Tibial nerve (tissue), 4 donors: Measurements from ENCODE around the gene SLCO3A1. TPM values are rescaled to one million over a fixed set of nuclear protein-coding genes. Genes with fewer than 3 reads are reported as not detected.

Experiments
- DNase-seq, 2 donors: peaks; one replicate each; pipeline ENCODE4 v3.0.0-alpha.2; 2019; ENCODE audit warnings: low spot score in 2 of 2
- H3K27ac ChIP-seq, 4 donors: fragments of 200-600 bp; sonication (generic) in 3 of 4; one replicate each; pipeline ENCODE4 v1.5.1; 2017 to 2019; ENCODE audit warnings: mild to moderate bottlenecking in 1 of 4
- H3K27me3 ChIP-seq, 2 donors: fragments of 200-600 bp; sonication (generic) in 1 of 2; one replicate each; pipeline versions ENCODE4 v1.5.1 to v1.6.0; 2017 to 2019
- H3K36me3 ChIP-seq, 3 donors: fragments of 200-600 bp; sonication (generic); one replicate each; pipeline ENCODE4 v1.5.1; 2018 to 2019
- H3K4me1 ChIP-seq, 4 donors: fragments of 200-600 bp; sonication (generic) in 3 of 4; one replicate each; pipeline ENCODE4 v1.5.1; 2017 to 2019
- H3K4me3 ChIP-seq, 4 donors: fragments of 200-600 bp; sonication (generic) in 3 of 4; one replicate each; pipeline ENCODE4 v1.5.1; 2017 to 2019; ENCODE audit warnings: mild to moderate bottlenecking in 1 of 4, moderate library complexity in 1 of 4
- H3K9me3 ChIP-seq, 4 donors: fragments of 200-600 bp; sonication (generic) in 3 of 4; one replicate each; pipeline ENCODE4 v1.5.1; 2017 to 2019
- CTCF ChIP-seq, 5 experiments: fragments of 200-600 bp in 3 of 5; fragments of 450-650 bp in 2 of 5; sonication (generic) in 3 of 5; IDR thresholded peaks; one replicate each; pipeline ENCODE4 v1.5.1; 2016 to 2019; ENCODE audit warnings: antibody characterized with exemption in 5 of 5, mild to moderate bottlenecking in 3 of 5, moderate library complexity in 2 of 5
- EP300 ChIP-seq, 2 donors: sonication (generic); formaldehyde crosslinking; IDR thresholded peaks; one replicate each; pipeline ENCODE4 v1.6.1; 2017; ENCODE audit warnings: antibody characterized with exemption in 2 of 2, mild to moderate bottlenecking in 1 of 2
- POLR2A ChIP-seq, 2 donors: fragments of 450-650 bp; IDR thresholded peaks; one replicate each; pipeline ENCODE4 v1.6.1; 2017; ENCODE audit warnings: antibody characterized with exemption in 2 of 2, mild to moderate bottlenecking in 2 of 2, moderate library complexity in 2 of 2
- WGBS, 2 donors: methylation state at CpG; one replicate each; pipeline ENCODE4 v1.1.5; 2018; 5-methylcytosine and 5-hydroxymethylcytosine counted together
- total RNA-seq, 4 donors: library from RNA; depleted of rRNA; stranded (reverse); fragments of >200 nt; gene quantifications; one replicate each; pipeline ENCODE4 v1.1.0, GENCODE V29; 2016

Gene SLCO3A1
- total RNA-seq, 4 donors from 2014 or later = 13.8 to 20.2 (median 14.3) TPM

- H3K4me3 ChIP-seq = no peak overlapping the region
- DNase-seq = no peak
- TF ChIP-seq CTCF (IDR thresholded peaks at IDR 0.05) = no peak
- no peak for TF ChIP-seq POLR2A (IDR thresholded peaks at IDR 0.05)
- TF ChIP-seq EP300 (IDR thresholded peaks at IDR 0.05) = no peak
- H3K36me3 ChIP-seq = peaks cover 0 to 10% (median 0%) of the 10 kb centered on the region in 3 donors
- H3K4me1 ChIP-seq = peaks cover 0 to 32% (median 15%) of the 10 kb centered on the region in 4 donors
- H3K9me3 ChIP-seq = no peaks in the 10 kb centered on the region
- 74 to 90% methylated on average over 1 of the region's 1 CpG for WGBS, 2 donors
- no peak overlapping the region for H3K27ac ChIP-seq
- no peaks in the 10 kb centered on the region for H3K27me3 ChIP-seq
These were observed 258.2 kb downstream of the SLCO3A1 start for GRCh38 chr15:92111751-92112150.

DNA sequence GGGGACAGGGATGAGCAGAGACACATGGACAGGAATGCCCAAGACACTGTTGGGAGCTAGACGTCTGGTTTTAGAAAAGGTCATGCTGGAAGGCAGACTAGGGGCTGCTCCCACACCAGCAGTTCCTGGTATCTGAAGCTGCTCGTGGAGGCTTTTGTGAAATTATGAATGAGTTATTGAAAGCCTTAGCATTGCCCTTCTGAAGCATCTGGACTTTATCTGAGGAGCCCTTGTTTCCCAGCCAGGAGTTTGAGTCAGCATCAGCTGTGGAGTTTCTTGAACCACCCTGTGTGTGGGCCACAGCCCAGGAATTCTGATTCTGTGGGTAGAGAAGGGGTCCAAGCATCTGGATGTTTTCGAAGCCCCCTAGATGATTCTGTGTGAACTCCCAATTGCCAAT lies 258.7 kb downstream of the SLCO3A1 start:
- Histone ChIP-seq H3K4me3 (no peak overlapping the region), H3K4me1 (peaks cover 0 to 36% (median 18%) of the 10 kb centered on the region in 4 donors), H3K36me3 (peaks cover 0 to 5% (median 0%) of the 10 kb centered on the region in 3 donors), H3K27me3 (no peaks in the 10 kb centered on the region), H3K9me3 (no peaks in the 10 kb centered on the region), H3K27ac (no peak overlapping the region)
- WGBS, 2 donors = 28 to 45% methylated on average over 3 of the region's 3 CpGs
- TF ChIP-seq POLR2A (IDR thresholded peaks at IDR 0.05) (no peak), CTCF (IDR thresholded peaks at IDR 0.05) (no peak), EP300 (IDR thresholded peaks at IDR 0.05) (no peak)
- no peak for DNase-seq

DNA sequence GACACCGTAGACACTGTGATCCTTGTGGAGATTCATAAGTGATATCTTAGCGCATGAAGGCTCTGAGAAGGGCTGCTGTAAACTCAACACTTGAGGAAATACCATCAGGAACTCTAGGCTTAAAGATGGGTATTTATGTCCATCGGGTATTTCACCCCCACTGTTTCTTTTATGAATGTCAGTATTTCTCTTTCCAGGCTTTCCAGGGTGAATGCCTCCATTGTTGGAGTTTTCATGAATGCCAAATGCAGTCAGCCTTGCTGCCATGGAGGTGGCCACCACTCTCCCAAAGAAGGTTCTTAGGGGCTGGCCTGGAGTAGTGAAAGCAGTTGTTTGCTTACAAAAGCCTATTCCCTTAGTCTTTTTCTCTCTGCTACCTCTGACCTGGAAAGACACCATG lies 259.2 kb downstream of the SLCO3A1 start:
- no peak for TF ChIP-seq EP300 (IDR thresholded peaks at IDR 0.05)
- no peak for TF ChIP-seq POLR2A (IDR thresholded peaks at IDR 0.05)
- no peak for TF ChIP-seq CTCF (IDR thresholded peaks at IDR 0.05)
- no peaks in the 10 kb centered on the region for H3K9me3 ChIP-seq
- WGBS, 2 donors = 42 to 54% methylated on average over 3 of the region's 3 CpGs
- no peak overlapping the region for H3K4me3 ChIP-seq
- peaks cover 0 to 4% (median 0%) of the 10 kb centered on the region in 3 donors for H3K36me3 ChIP-seq
- no peak for DNase-seq
- no peak overlapping the region for H3K27ac ChIP-seq
- H3K27me3 ChIP-seq = no peaks in the 10 kb centered on the region
- peaks cover 0 to 42% (median 20%) of the 10 kb centered on the region in 4 donors for H3K4me1 ChIP-seq

DNA sequence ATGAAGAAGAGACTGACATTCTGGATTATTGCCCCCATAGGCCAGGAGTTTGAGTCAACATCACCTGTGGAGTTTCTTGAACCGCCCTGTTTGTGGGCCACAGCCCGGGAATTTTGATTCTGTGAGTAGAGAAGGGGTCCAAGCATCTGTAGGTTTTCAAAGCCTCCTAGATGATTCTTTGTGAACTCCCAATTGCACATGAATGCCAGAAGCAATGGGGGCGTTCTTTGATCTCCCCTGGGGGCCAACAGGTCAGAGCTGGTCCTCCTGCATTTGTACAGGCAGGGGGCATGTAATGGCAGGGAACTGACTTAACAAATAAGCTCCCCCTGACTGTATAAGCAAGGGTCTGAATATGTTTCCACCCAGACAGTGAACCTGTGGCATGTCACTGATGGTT lies 260.3 kb downstream of the SLCO3A1 start:
- no peak overlapping the region for H3K27ac ChIP-seq
- peaks cover 0 to 44% (median 21%) of the 10 kb centered on the region in 4 donors for H3K4me1 ChIP-seq
- H3K9me3 ChIP-seq = no peaks in the 10 kb centered on the region
- no peaks in the 10 kb centered on the region for H3K27me3 ChIP-seq
- DNase-seq = no peak
- no peak for TF ChIP-seq EP300 (IDR thresholded peaks at IDR 0.05)
- peaks cover 0 to 4% (median 0%) of the 10 kb centered on the region in 3 donors for H3K36me3 ChIP-seq
- H3K4me3 ChIP-seq = no peak overlapping the region
- 82 to 88% methylated on average over 3 of the region's 3 CpGs for WGBS, 2 donors

DNA sequence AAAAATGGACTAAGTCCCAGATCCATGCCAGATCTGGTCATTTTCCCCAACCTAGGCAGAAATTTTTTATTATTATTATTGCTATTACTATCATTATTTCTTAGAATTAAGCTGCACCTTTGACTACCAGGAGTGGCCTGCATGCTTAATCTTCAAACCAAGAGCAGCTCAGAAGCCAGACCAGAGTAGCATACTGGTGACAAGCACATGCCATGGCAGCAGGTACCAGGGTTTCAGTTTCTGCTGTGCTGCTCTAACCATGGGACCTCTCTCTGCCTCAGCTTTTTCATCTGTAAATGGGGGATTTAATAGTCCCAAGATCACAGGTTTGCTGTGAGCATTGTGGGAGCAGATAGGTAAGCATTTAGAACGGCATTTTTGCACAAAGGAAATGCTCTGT lies 262.3 kb downstream of the SLCO3A1 start:
- 86 to 93% methylated on average over 1 of the region's 1 CpG for WGBS, 2 donors
- Histone ChIP-seq H3K27ac (no peak overlapping the region), H3K36me3 (peaks cover 0 to 13% (median 0%) of the 10 kb centered on the region in 3 donors), H3K9me3 (no peaks in the 10 kb centered on the region), H3K27me3 (no peaks in the 10 kb centered on the region), H3K4me1 (peaks cover 0 to 38% (median 21%) of the 10 kb centered on the region in 4 donors), H3K4me3 (no peak overlapping the region)
- TF ChIP-seq CTCF (IDR thresholded peaks at IDR 0.05) (no peak), EP300 (IDR thresholded peaks at IDR 0.05) (no peak), POLR2A (IDR thresholded peaks at IDR 0.05) (no peak)
- no peak for DNase-seq

- no peak for DNase-seq
- 83 to 93% methylated on average over 5 of the region's 5 CpGs for WGBS, 2 donors
- Histone ChIP-seq H3K4me1 (peaks cover 0 to 33% (median 19%) of the 10 kb centered on the region in 4 donors), H3K36me3 (peaks cover 0 to 18% (median 0%) of the 10 kb centered on the region in 3 donors), H3K27me3 (no peaks in the 10 kb centered on the region), H3K27ac (no peak overlapping the region), H3K4me3 (no peak overlapping the region), H3K9me3 (no peaks in the 10 kb centered on the region)
- no peak for TF ChIP-seq EP300 (IDR thresholded peaks at IDR 0.05)
- no peak for TF ChIP-seq CTCF (IDR thresholded peaks at IDR 0.05)
- TF ChIP-seq POLR2A (IDR thresholded peaks at IDR 0.05) = no peak
These were observed 262.8 kb downstream of the SLCO3A1 start for GRCh38 chr15:92116330-92116729.
